Astrocyte (in vitro differentiated cells and primary cell): ENCODE data around the gene CDX2. TPM values are rescaled to one million over a fixed set of nuclear protein-coding genes. Genes with fewer than 3 reads are reported as not detected.

Experiments used
- DNase-seq: peaks from one replicate; pipeline ENCODE4 v3.0.0-alpha.2; 2010; ENCODE audit warnings: low read depth
- FAIRE-seq: peaks from 2 replicates; lab custom pipeline; 2011; peaks lifted over from hg19 to GRCh38; lab: Jason Lieb, UNC
- H2AFZ ChIP-seq: 2 replicates; pipeline ENCODE4 v1.6.0; 2012; ENCODE audit warnings: low read depth, low read length, inconsistent platforms
- H3K27ac ChIP-seq: 2 replicates; pipeline ENCODE4 v1.5.1; 2011; ENCODE audit warnings: low read depth, low read length, inconsistent platforms
- H3K27me3 ChIP-seq: 2 replicates; pipeline ENCODE4 v1.6.0; 2011; ENCODE audit warnings: low read length, inconsistent platforms; ENCODE audit not compliant: insufficient read depth
- H3K36me3 ChIP-seq: 2 replicates; pipeline ENCODE4 v1.5.1; 2011; ENCODE audit warnings: low read length, inconsistent platforms; ENCODE audit not compliant: insufficient read depth
- H3K4me1 ChIP-seq: 2 replicates; pipeline ENCODE4 v1.5.1; 2011; ENCODE audit warnings: low read length, inconsistent platforms; ENCODE audit not compliant: insufficient read depth
- H3K4me2 ChIP-seq: 2 replicates; pipeline ENCODE4 v1.6.0; 2012; ENCODE audit warnings: low read length, inconsistent platforms
- H3K4me3 ChIP-seq: 2 replicates; pipeline ENCODE4 v1.5.1; 2011; ENCODE audit warnings: low read depth, mild to moderate bottlenecking, low read length, inconsistent platforms; ENCODE audit not compliant: insufficient read depth
- H3K79me2 ChIP-seq: 2 replicates; pipeline ENCODE4 v1.6.0; 2012; ENCODE audit warnings: mild to moderate bottlenecking, low read length, inconsistent platforms; ENCODE audit not compliant: insufficient read depth
- H3K9ac ChIP-seq: 2 replicates; pipeline ENCODE4 v1.6.0; 2012; ENCODE audit warnings: mild to moderate bottlenecking, low read length, inconsistent platforms
- H3K9me3 ChIP-seq: 2 replicates; pipeline ENCODE4 v1.5.1; 2012; ENCODE audit warnings: low read depth, mild to moderate bottlenecking, low read length, inconsistent platforms; ENCODE audit not compliant: insufficient read depth
- H4K20me1 ChIP-seq: 2 replicates; pipeline ENCODE4 v1.6.0; 2012; ENCODE audit warnings: low read length, inconsistent platforms; ENCODE audit not compliant: insufficient read depth
- H3K27ac Mint-ChIP-seq: one replicate; pipeline ENCODE4 v1.8.0; 2021; ENCODE audit warnings: mild to moderate bottlenecking, mixed read lengths; ENCODE audit not compliant: unreplicated experiment
- H3K27me3 Mint-ChIP-seq: one replicate; pipeline ENCODE4 v1.8.0; 2021; ENCODE audit warnings: low read depth, mixed read lengths; ENCODE audit not compliant: unreplicated experiment
- H3K36me3 Mint-ChIP-seq: one replicate; pipeline ENCODE4 v1.8.0; 2021; ENCODE audit warnings: low read depth, mixed read lengths; ENCODE audit not compliant: unreplicated experiment
- H3K4me1 Mint-ChIP-seq: one replicate; pipeline ENCODE4 v1.8.0; 2021; ENCODE audit warnings: low read depth, mixed read lengths; ENCODE audit not compliant: unreplicated experiment
- H3K4me3 Mint-ChIP-seq: one replicate; pipeline ENCODE4 v1.8.0; 2021; ENCODE audit warnings: mild to moderate bottlenecking, moderate library complexity, mixed read lengths; ENCODE audit not compliant: unreplicated experiment
- H3K9me3 Mint-ChIP-seq: one replicate; pipeline ENCODE4 v1.8.0; 2021; ENCODE audit warnings: mild to moderate bottlenecking, mixed read lengths; ENCODE audit not compliant: unreplicated experiment
- CTCF ChIP-seq: IDR thresholded peaks from 2 replicates; pipeline ENCODE4 v1.5.1; 2011; ENCODE audit warnings: low read depth, mild to moderate bottlenecking, inconsistent platforms, low read length, moderate library complexity; ENCODE audit not compliant: insufficient read depth
- EZH2 ChIP-seq: IDR thresholded peaks from 2 replicates; pipeline ENCODE4 v1.6.1; 2012; ENCODE audit warnings: mild to moderate bottlenecking, low read length, inconsistent platforms; ENCODE audit not compliant: insufficient read depth
- total RNA-seq: library from RNA; stranded (reverse); gene quantifications from 2 replicates; pipeline ENCODE4 v1.2.1, GENCODE V29; 2021

CDX2 gene
- total RNA-seq, 1 donor from 2014 or later: not detected

- Histone ChIP-seq H3K4me3 (peak overlapping the region; percentile 28), H3K4me2 (peak overlapping the region; percentile 67), H3K4me1 (peaks cover 4% of the 10 kb centered on the region), H3K79me2 (no peaks in the 10 kb centered on the region), H4K20me1 (no peaks in the 10 kb centered on the region), H2AFZ (no peak overlapping the region), H3K36me3 (no peaks in the 10 kb centered on the region), H3K27ac (no peak overlapping the region), H3K9me3 (peaks cover under 1% of the 10 kb centered on the region), H3K27me3 (peaks cover 90% of the 10 kb centered on the region), H3K9ac (no peak overlapping the region)
- no peaks in the 10 kb centered on the region for H3K4me1 Mint-ChIP-seq
- peaks cover 17% of the 10 kb centered on the region for H3K9me3 Mint-ChIP-seq
- no peaks in the 10 kb centered on the region for H3K36me3 Mint-ChIP-seq
- TF ChIP-seq CTCF (no peak), EZH2 (peak; percentile 65)
- H3K4me3 Mint-ChIP-seq: no peak overlapping the region
- FAIRE-seq: no peak
- H3K27me3 Mint-ChIP-seq: peaks cover 78% of the 10 kb centered on the region
- DNase-seq: no peak
- H3K27ac Mint-ChIP-seq: peak overlapping the region; percentile 12
Measured at GRCh38 chr13:27920677-27921420, 48.3 kb downstream of the CDX2 start.

- Mint-ChIP-seq H3K4me1 (no peaks in the 10 kb centered on the region), H3K9me3 (peaks cover 14% of the 10 kb centered on the region), H3K36me3 (no peaks in the 10 kb centered on the region), H3K27ac (peak within 1 kb of the TSS; percentile 12), H3K4me3 (no peak within 1 kb of the TSS), H3K27me3 (peaks cover 79% of the 10 kb centered on the region)
- Histone ChIP-seq H2AFZ (no peak within 1 kb of the TSS), H3K27me3 (peaks cover 89% of the 10 kb centered on the region), H3K4me1 (peaks cover 4% of the 10 kb centered on the region), H4K20me1 (no peaks in the 10 kb centered on the region), H3K79me2 (no peaks in the 10 kb centered on the region), H3K9me3 (peaks cover 3% of the 10 kb centered on the region), H3K27ac (no peak within 1 kb of the TSS), H3K36me3 (no peaks in the 10 kb centered on the region), H3K9ac (no peak within 1 kb of the TSS), H3K4me2 (peak within 1 kb of the TSS; percentile 67), H3K4me3 (no peak within 1 kb of the TSS)
- FAIRE-seq: no peak
- TF ChIP-seq EZH2: peak; percentile 70
- no peak for TF ChIP-seq CTCF
- no peak for DNase-seq
Measured at GRCh38 chr13:27919934-27920676, 49.0 kb downstream of the CDX2 start, which contains the start of gene PDX1. Gene PDX1 (plus strand): TSS chr13:27920000. CDS start chr13:27920139, 139 bp downstream.

GRCh38 chr13:27919659-27919933, 49.5 kb downstream of the CDX2 start:
- FAIRE-seq: no peak
- H3K4me2 ChIP-seq: peak overlapping the region; percentile 26
- no peak overlapping the region for H3K4me3 Mint-ChIP-seq

More at GRCh38 chr13:27919659-27919933, 49.5 kb downstream of the CDX2 start:
- peaks cover 14% of the 10 kb centered on the region for H3K9me3 Mint-ChIP-seq
- no peak overlapping the region for H3K27ac Mint-ChIP-seq
- H3K4me3 ChIP-seq: no peak overlapping the region
- no peaks in the 10 kb centered on the region for H4K20me1 ChIP-seq
- peaks cover 4% of the 10 kb centered on the region for H3K4me1 ChIP-seq
- H3K27ac ChIP-seq: no peak overlapping the region
- H3K36me3 ChIP-seq: no peaks in the 10 kb centered on the region
- peaks cover 3% of the 10 kb centered on the region for H3K9me3 ChIP-seq
- no peak overlapping the region for H2AFZ ChIP-seq
- peaks cover 84% of the 10 kb centered on the region for H3K27me3 ChIP-seq
- DNase-seq: no peak
- H3K79me2 ChIP-seq: no peaks in the 10 kb centered on the region
- H3K4me1 Mint-ChIP-seq: no peaks in the 10 kb centered on the region
- H3K27me3 Mint-ChIP-seq: peaks cover 78% of the 10 kb centered on the region
- no peaks in the 10 kb centered on the region for H3K36me3 Mint-ChIP-seq
- TF ChIP-seq CTCF (no peak), EZH2 (no peak)
- H3K9ac ChIP-seq: no peak overlapping the region
